ENCODE data around the gene TLR10.

GRCh38 chr4:38735870-38736269, 46.9 kb downstream of the TLR10 start:
- TF ChIP-seq CTCF (conservative IDR thresholded peaks at IDR 0.05 in 1 of 2, IDR thresholded peaks at IDR 0.05 in 1 of 2; ENCODE audit: extremely low read depth in 1 of 2, insufficient read depth in 1 of 2, low read depth in 1 of 2, low read length in 2 of 2), result no peak
- TF ChIP-seq EZH2 (IDR thresholded peaks at IDR 0.05; ENCODE audit: borderline replicate concordance, low read length), result no peak

All from mammary epithelial cell (primary cell).